Fibroblast of lung (primary cell): Measurements from ENCODE around the gene ACBD7.

Experiments used
- CTCF ChIP-seq, 2 donors: IDR thresholded peaks in 1 of 2; conservative IDR thresholded peaks in 1 of 2; 1 replicate in 1 of 2; 2 replicates in 1 of 2; pipeline ENCODE4 v1.5.1; 2011 to 2012; ENCODE audit warnings: low read length in 2 of 2, control low read depth in 1 of 2, inconsistent platforms in 1 of 2, low read depth in 1 of 2, mild to moderate bottlenecking in 1 of 2
- EZH2 ChIP-seq: IDR thresholded peaks from 2 replicates; pipeline ENCODE4 v1.5.1; 2012; ENCODE audit warnings: low read length, control low read depth, mild to moderate bottlenecking; ENCODE audit errors: missing control alignments

GRCh38 chr10:15131330-15131729 lies 42.8 kb upstream of the ACBD7 start:
- TF ChIP-seq CTCF (conservative IDR thresholded peaks at IDR 0.05 in 1 of 2, IDR thresholded peaks at IDR 0.05 in 1 of 2; ENCODE audit: low read depth in 1 of 2, low read length in 2 of 2) (no peak), EZH2 (no peak)
